Activated CD8-positive, alpha-beta memory T cell treated with anti-CD3 and anti-CD28 coated beads, Interleukin-2, amount 50 U/mL, for 48 hours (primary cell): Measurements from ENCODE around the gene SYNC.
"Not testable (repeated sequence)": the region's sequence is repeated elsewhere in the genome, so short reads cannot be mapped to it uniquely, and the experiment has no call there.

Experiments
- DNase-seq: peaks from one replicate; pipeline ENCODE4 v3.0.0-alpha.2; 2020

Gene SYNC

DNA sequence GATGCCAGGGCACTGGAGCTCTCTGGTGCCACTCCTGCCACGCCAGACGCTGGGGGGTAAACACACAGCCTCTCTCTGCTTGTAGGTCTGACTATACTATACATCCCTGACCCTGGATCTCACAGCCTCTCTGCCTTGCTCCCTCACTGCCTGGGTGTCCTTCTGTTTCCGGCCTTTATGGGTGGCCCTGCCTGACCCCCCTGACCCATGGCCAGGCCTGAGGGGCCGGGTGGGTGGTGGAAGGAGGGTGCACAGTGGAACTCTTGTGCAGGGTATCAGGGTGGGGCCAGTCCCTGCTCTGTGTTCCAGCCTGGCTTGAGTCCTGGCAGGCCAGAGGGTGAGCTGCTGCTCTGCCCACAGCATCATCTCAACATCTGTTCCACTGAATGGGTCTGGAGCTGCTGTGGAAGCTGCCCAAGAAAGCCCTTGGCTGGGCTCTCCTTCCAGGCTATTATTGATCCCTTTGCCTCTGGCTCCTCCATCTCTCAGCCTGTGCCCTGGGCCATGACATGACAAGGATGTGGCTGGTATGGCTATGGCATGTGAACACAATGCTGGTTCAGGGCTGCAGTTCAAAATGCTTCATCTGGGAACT is 17.2 kb upstream of the SYNC start:
- DNase-seq, result no peak

DNA sequence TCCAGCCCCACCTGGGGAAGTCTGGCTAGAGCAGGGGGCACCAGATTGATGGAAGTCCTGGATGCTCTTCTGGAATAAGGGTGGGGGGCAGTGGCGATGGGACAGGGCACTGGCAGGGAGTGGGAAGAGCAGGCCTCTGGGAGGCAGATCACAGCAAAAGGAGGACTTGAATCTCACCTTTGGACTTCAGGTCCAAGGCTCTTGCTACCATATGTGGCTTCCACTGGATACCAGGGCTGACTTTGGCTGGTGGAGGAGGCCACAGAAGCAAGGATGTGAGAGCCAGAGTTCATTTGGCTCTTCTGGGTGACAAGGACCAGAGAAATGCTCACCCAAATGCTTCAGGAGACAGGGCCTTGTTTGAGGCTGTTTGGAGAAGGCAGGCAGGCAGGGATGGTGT is 16.0 kb upstream of the SYNC start:
- no peak for DNase-seq

DNA sequence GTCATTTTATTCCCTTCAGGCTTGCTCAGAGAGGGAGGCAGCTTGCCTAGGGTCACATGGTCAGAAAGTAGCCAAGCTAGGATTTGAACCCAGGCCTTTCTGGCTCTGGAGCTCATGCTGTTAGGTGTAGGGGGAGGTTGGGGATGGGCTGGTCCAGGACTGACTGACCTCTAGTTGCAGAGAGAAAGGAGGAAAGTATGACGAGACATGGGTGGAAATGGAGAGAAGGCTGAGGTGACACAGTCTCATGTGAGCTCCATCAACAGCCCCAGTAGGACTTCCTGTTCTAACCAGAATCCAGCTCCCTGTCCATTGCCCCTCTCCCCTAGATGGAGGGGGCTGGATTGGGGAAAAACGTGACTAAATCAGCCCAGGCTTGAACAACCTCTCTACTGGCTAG is 15.5 kb upstream of the SYNC start:
- no peak for DNase-seq

DNA sequence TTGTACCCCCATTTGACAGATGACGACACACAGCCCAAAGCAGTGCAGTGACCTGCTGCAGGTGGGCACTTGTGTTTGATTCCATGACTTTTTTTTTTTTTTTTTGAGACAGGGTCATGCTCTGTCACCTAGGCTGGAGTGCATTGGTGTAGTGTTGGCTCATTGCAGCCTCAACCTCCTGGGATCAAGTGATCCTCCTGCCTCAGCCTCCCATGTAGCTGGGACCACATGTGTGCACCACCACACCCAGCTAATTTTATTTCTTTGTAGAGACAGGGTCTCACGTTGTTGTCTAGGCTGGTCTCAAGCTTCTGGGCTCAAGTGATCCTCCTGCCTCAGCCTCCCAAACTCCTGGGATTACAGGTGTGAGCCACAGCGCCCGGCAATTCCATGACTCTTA is 14.9 kb upstream of the SYNC start:
- no peak for DNase-seq

DNA sequence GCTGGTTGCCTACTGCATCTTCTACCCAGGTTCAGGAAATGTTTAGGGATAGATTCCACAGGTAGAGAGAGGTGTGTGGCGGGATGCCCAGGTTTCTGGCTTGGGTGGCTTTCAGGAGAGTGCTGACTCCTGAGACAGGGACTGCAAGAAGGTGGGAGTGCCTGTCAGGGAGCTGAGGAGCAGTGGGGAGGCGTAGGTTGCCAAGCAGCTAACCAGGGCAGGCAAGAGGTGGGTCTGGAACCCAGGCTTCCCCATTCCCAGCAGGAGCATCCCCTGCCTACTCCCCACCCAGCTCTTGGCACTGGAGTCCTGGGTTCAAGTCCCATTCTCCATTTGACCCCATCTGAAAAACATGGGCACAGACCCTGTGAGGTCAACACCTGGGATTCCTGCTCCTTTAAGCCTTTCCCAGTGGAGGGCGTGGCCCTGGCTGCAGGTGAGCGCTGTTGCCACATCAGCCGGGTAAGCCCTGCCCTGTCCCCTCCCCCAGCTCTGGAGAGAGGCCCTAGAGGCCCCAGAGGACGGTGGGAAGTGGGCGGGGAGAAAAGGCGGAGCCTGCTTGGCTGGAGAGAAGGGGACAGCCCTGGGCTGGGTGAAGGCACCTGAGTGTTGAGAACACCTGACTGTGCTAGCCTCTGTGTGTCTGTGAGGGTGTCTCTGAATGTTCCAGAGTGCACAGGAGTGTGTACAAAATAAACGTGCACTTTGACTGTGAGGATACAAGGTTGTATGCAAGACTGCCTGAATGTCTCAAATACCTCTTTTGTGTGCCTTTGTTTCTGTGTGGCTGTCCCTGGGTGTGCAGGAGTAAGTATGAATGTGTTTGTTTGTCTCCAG is 14.0 kb upstream of the SYNC start:
- peak; percentile 79 for DNase-seq

DNA sequence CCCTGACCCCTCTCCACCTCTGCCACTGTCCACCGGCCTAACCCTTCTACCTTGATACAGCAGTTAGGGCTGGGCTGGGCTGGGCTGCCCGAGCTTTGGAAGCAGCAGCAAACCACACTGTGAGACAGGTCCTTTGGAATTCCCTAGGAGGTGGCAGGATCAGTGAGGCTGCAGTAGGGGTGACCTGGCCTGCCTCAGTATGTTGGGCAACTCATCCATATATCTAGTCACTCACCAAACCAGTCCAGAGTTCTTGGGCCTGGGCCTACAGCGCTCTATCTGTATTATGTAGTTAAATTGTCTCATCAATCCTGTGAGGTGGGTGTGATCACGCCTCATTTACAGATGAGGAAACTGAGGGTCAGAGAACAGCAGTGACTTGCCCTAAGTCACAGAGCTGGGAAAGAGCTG is 13.3 kb upstream of the SYNC start:
- DNase-seq, result no peak

GRCh38 chr1:32714277-32714676 is 11.7 kb upstream of the SYNC start:
- no peak for DNase-seq

DNA sequence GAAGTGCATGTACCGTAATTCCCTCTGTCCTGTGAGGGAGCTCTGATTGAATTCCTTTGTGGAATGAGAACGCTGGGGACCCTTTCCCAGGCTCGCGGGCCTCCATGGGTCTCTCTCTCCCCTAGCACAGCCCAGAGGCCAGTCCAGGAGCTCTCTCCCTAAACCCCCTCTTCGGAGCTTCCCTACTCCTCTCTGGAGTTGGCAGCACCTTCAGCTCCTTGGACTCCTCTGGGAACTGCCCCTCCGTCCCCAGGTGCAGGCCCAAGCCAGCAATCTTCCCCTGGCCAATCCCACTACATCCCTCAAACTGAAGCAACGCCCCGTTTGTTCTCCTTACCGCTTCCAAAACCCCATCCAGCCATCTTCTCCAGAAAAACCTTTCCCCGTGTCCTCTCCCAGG is 10.5 kb upstream of the SYNC start:
- no peak for DNase-seq

DNA sequence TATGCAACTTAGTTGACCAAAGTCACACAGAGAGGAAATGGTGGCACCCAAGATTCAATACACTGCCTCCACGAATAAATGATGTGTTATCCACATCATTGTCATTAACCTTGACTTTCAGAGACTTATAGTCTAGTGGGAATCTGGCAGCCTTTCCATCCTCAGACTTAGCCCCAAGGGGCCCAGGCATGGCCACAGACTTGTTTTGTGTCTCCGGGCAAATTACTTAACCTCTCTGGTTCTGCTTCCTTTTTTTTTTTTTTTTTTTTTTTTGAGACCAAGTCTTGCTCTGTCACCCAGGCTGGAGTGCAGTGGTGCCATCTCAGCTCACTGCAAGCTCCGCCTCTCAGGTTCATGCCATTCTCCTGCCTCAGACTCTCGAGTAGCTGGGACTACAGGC is 8.7 kb upstream of the SYNC start:
- DNase-seq, result not testable (repeated sequence)

- DNase-seq, result no peak
Observed at GRCh38 chr1:32709476-32709875, 6.9 kb upstream of the SYNC start.

GRCh38 chr1:32709075-32709474 is 6.5 kb upstream of the SYNC start:
- no peak for DNase-seq

DNA sequence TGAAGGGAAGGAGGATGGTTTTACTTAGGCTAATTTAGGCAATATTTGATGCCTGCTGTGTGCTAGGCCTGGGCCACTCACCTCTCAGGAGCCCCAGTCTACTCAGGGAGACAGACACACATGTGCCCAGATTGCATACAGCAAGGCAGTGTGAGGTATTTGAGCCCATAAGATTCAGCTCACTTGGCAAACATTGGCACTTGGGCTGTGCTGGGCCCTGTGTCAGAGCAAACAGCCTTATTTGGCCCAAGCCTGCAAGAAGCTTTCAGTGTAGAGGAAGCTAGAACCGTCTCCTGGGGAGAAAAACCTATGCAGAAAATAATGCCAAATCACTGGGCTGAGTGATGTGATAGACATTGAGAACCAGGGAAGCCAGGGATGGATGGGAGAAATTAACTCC is 3.9 kb upstream of the SYNC start:
- DNase-seq, result no peak

- DNase-seq, result no peak
Observed at GRCh38 chr1:32705516-32705915, 2.9 kb upstream of the SYNC start.

DNA sequence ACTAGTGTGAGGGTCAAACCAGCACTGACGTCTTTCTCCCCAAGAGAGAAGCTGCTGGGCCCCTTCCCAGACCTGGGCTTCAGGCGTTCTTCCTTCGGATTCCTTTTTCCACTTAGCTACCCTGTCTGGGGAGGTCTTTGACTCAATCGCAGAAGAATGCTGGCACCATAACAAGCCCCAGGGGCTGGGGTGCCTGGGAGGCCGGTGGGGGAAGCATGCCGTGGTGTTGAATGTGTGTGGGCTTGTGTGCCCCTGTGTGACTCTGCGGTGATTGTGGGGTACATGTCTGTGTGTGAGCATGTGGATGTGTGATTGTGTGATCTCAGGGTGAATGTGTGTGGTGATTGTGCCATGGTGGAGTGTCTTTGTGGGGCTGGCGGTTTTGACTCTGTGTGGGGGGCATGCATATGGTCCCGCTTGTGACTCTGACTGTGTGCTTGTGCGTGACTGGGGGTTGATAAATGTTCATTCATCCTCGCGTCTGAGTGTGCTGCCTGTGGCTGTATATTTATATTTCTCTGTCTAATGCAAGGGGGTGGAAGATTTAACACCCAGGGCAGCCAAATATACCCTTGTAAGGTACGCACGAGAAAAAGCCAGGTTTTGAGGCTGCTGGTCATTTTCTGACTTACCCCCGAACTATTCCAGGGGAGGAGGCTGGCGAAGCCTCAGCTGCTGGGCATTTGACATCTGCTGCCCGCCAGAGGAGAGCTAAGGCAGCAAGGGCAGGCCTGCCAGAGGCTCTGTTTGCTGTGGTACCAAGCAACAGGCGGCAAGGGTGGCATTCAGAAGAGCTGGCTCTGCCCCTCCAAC is 1.1 kb upstream of the SYNC start:
- DNase-seq, result no peak

DNA sequence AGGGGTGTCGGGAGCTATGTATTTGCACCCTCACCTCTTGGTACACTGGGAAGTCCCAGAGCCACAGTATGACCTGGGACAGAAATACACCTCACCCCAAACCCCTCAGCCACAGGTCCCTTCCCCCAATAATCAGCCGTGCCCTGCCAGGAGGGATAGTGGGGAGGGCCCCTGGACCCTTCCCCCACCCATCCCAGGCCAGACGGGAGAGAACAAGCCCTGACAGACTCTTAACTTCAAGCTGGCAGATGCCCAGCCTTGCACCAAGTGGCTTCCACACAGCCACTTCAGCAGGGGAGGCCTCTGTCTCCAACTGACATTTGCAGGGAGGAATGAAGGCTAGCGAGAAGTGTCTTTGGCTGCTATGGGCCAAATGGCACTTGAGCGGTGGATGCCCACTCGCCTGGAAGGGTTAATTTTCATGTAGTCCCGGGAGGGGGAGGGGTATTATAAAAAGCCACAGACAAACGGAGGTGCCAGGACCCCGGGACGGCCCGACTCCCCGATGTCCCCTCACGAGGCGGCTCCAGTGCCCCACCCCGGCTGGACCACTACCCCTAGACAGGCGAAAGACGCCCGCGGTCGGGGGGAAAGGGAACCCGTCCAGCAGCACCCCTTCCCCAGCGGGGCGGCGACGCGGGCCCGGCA is 495 bp downstream of the SYNC start:
- DNase-seq, result no peak

DNA sequence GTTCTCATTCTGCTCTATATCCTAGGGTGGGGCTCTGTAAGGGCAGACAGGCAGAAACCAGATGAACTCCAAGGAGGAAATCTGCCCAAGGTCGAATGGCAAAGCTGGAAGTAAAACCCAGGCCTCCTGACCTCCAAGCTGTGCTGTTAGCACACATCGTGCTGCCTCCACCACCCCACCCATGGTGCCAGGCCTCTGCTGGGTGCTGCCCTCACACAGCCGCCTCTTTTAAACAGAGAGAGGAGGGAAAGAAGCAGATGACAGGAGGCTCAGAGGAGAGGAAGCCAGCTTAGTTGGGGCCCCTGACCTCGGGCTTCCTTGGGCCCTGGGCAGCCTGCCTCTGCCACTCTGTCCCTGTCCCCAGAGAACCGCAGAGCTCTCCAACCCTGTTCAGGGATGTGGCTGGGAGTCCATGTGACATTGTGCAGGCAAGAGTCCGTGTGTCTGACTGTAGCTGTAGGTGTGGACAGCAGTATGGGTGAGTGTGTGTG is 1.1 kb downstream of the SYNC start:
- no peak for DNase-seq

GRCh38 chr1:32696996-32697395 is 5.6 kb downstream of the SYNC start:
- DNase-seq, result not testable (repeated sequence)

DNA sequence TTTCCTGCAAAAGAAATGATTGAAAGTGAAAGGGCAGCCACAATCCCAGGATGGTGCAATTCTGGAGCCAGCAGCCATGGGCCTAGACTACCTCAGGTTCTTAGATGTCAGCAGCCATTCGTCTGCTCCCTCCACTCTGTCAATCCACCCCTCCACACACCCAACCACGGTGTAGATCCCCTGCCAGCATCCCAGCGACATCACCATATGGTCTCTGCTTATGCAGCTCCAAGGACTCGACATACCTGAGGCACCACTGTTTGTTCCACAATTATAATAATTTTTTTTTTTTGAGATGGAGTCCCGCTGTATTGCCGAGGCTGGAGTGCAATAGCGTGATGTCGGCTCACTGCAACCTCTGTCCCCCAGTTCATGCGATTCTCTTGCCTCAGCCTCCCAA is 6.5 kb downstream of the SYNC start:
- no peak for DNase-seq

GRCh38 chr1:32695098-32695904 is 7.3 kb downstream of the SYNC start:
- DNase-seq, result no peak

DNA sequence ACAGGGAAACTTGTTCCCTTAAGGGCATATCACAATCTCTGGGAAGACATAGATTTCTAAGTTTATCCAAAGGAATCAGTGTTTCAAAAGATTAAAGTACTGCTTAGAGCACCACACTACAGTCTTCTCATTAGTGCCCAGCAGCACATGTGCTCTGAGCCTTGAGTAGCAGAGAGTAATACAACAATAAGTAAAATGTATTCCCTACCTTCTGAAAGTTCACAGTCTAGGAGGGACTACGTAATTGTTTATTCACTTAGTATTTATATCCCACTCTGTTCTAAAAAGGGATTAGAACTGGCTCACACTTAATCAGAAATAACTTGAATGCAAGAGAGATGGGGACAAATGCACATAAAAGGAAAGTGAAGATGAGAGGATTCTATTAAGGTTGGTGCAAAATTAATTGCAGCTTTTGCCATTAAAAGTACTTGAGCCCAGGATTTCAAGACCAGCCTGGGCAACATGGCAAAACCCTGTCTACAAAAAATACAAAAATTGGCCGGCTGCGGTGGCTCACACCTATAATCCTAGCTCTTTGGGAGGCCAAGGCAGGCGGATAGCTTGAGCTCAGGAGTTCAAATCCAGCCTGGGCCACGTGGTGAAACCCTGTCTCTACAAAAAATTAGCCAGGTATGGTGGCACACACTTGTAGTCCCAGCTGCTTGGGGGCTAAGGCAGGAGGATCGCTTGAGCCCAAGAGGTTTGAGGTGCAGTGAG is 9.0 kb downstream of the SYNC start:
- no peak for DNase-seq

- DNase-seq, result no peak
Observed at GRCh38 chr1:32686387-32686786, 16.2 kb downstream of the SYNC start.

- no peak for DNase-seq
Observed at GRCh38 chr1:32685498-32685897, 17.1 kb downstream of the SYNC start.
